PC-3 (cell line): Measurements from ENCODE around the gene TEX19.

Experiments used
- EZH2 ChIP-seq: fragments of 300-600 bp; sonication (generic); IDR thresholded peaks from one replicate; pipeline ENCODE4 v1.6.1; 2017; ENCODE audit warnings: antibody characterized with exemption, mild to moderate bottlenecking, low read length; ENCODE audit not compliant: unreplicated experiment
- EZH2phosphoT487 ChIP-seq: fragments of 300-600 bp; sonication (generic); IDR thresholded peaks from 2 replicates; pipeline ENCODE4 v1.6.1; 2018; ENCODE audit warnings: mild to moderate bottlenecking, antibody characterized with exemption, low read length, borderline replicate concordance
- TF ChIP-seq, protein P1 (sequence below): fragments of 300-600 bp; sonication (generic); conservative IDR thresholded peaks from 2 replicates; pipeline ENCODE4 v1.5.1; 2017; ENCODE audit warnings: antibody characterized with exemption, low read depth, mild to moderate bottlenecking, low read length

DNA sequence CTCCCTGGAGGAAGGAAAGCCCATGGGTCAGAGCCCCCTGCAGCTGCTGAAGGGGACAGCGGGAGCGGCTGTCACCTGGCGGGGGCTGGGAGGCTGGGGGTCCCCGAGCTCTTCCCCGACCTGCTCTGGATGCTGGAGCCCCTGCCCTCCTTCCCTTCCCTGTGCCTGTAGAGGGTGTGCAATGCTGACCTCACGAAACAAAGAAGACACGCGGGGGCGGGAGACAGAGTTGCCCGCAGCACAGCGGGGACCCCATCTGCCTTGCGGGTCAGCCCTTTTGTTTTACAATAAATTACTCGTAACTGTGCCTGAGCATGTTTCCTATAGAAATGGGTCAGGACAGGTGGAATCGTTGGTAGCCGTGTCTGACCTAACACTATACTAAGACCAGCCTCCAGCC is 31.8 kb upstream of the TEX19 start:
- TF ChIP-seq EZH2phosphoT487 (no peak), EZH2 (no peak)
- TF ChIP-seq, protein P1, sequence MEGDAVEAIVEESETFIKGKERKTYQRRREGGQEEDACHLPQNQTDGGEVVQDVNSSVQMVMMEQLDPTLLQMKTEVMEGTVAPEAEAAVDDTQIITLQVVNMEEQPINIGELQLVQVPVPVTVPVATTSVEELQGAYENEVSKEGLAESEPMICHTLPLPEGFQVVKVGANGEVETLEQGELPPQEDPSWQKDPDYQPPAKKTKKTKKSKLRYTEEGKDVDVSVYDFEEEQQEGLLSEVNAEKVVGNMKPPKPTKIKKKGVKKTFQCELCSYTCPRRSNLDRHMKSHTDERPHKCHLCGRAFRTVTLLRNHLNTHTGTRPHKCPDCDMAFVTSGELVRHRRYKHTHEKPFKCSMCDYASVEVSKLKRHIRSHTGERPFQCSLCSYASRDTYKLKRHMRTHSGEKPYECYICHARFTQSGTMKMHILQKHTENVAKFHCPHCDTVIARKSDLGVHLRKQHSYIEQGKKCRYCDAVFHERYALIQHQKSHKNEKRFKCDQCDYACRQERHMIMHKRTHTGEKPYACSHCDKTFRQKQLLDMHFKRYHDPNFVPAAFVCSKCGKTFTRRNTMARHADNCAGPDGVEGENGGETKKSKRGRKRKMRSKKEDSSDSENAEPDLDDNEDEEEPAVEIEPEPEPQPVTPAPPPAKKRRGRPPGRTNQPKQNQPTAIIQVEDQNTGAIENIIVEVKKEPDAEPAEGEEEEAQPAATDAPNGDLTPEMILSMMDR, result no peak
